GM12801 (cell line): Measurements from ENCODE around the gene SHISA2.

Experiments used
- CTCF ChIP-seq: IDR thresholded peaks from one replicate; pipeline ENCODE4 v1.5.1; 2011; ENCODE audit warnings: control low read depth; ENCODE audit not compliant: insufficient read length; ENCODE audit errors: extremely low read depth

Gene SHISA2

GRCh38 chr13:26026211-26026610, 25.6 kb downstream of the SHISA2 start:
- TF ChIP-seq CTCF: no peak

- no peak for TF ChIP-seq CTCF
These were observed 26.0 kb downstream of the SHISA2 start for GRCh38 chr13:26025771-26026170.

GRCh38 chr13:26025196-26025595, 26.6 kb downstream of the SHISA2 start:
- TF ChIP-seq CTCF: no peak

- TF ChIP-seq CTCF: no peak
These were observed 27.3 kb downstream of the SHISA2 start for GRCh38 chr13:26024558-26024957.

GRCh38 chr13:26022538-26023292, 29.1 kb downstream of the SHISA2 start:
- no peak for TF ChIP-seq CTCF

GRCh38 chr13:26021956-26022355, 29.9 kb downstream of the SHISA2 start:
- no peak for TF ChIP-seq CTCF

GRCh38 chr13:26021516-26021915, 30.3 kb downstream of the SHISA2 start:
- no peak for TF ChIP-seq CTCF
